Gastroesophageal sphincter (tissue), 3 donors: ENCODE measurements around the gene METRN.

Experiments
- EP300 ChIP-seq: sonication (generic); formaldehyde crosslinking; IDR thresholded peaks from one replicate; pipeline ENCODE4 v1.6.1; 2017; ENCODE audit warnings: antibody characterized with exemption, mild to moderate bottlenecking
- POLR2A ChIP-seq, 2 donors: fragments of 450-650 bp; IDR thresholded peaks; one replicate each; pipeline ENCODE4 v1.6.1; 2017; ENCODE audit warnings: antibody characterized with exemption in 2 of 2, mild to moderate bottlenecking in 2 of 2, moderate library complexity in 1 of 2
- POLR2AphosphoS5 ChIP-seq: sonication (generic); formaldehyde crosslinking; IDR thresholded peaks from one replicate; pipeline ENCODE4 v1.6.1; 2017; ENCODE audit warnings: antibody characterized with exemption
- TF ChIP-seq, protein P1 (sequence below), 4 experiments: fragments of 200-600 bp in 2 of 4; fragments of 450-650 bp in 2 of 4; sonication (generic) in 1 of 4; IDR thresholded peaks; one replicate each; pipeline ENCODE4 v1.5.1; 2017 to 2019; ENCODE audit warnings: antibody characterized with exemption in 4 of 4, mild to moderate bottlenecking in 2 of 4, moderate library complexity in 2 of 4

DNA sequence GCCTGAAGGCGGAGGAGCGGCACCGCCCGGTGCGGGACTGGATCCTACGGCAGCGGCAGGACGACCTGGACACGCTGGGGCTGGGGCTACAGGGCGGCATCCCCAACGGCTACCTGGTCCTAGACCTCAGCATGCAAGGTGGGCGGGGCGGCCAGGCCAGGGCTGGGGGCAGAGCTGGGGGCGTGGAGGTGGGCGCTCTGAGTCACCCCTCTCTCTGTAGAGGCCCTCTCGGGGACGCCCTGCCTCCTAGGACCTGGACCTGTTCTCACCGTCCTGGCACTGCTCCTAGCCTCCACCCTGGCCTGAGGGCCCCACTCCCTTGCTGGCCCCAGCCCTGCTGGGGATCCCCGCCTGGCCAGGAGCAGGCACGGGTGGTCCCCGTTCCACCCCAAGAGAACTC is 53.5 kb downstream of the METRN start:
- TF ChIP-seq, protein P1, sequence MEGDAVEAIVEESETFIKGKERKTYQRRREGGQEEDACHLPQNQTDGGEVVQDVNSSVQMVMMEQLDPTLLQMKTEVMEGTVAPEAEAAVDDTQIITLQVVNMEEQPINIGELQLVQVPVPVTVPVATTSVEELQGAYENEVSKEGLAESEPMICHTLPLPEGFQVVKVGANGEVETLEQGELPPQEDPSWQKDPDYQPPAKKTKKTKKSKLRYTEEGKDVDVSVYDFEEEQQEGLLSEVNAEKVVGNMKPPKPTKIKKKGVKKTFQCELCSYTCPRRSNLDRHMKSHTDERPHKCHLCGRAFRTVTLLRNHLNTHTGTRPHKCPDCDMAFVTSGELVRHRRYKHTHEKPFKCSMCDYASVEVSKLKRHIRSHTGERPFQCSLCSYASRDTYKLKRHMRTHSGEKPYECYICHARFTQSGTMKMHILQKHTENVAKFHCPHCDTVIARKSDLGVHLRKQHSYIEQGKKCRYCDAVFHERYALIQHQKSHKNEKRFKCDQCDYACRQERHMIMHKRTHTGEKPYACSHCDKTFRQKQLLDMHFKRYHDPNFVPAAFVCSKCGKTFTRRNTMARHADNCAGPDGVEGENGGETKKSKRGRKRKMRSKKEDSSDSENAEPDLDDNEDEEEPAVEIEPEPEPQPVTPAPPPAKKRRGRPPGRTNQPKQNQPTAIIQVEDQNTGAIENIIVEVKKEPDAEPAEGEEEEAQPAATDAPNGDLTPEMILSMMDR (IDR thresholded peaks at IDR 0.05): no peak
- TF ChIP-seq POLR2AphosphoS5: no peak
- no peak for TF ChIP-seq EP300
- TF ChIP-seq POLR2A (IDR thresholded peaks at IDR 0.05): no peak
